Measurements from ENCODE around the gene GXYLT1. TPM values are rescaled to one million over a fixed set of nuclear protein-coding genes. Genes with fewer than 3 reads are reported as not detected.
"Not testable (repeated sequence)": the region's sequence is repeated elsewhere in the genome, so short reads cannot be mapped to it uniquely, and the experiment has no call there.

The GXYLT1 gene
- total RNA-seq, 1 donor from 2014 or later = 11.8 TPM

GRCh38 chr12:42119085-42119633, 25.5 kb downstream of the GXYLT1 start:
- intact Hi-C loops (cut with DNase I) = no loop called here
- Histone ChIP-seq H3K4me1 (no peaks in the 10 kb centered on the region), H3K27ac (no peak overlapping the region), H3K36me3 (peaks cover 0 to 8% of the 10 kb centered on the region in 2 donors), H3K4me3 (no peak overlapping the region), H3K9me3 (no peaks in the 10 kb centered on the region), H3K27me3 (no peaks in the 10 kb centered on the region)
- TF ChIP-seq CTCF (IDR thresholded peaks at IDR 0.05) (no peak), POLR2AphosphoS5 (IDR thresholded peaks at IDR 0.05; ENCODE audit: insufficient read depth in 1 of 2, low read depth in 1 of 2) (no peak)
- DNase-seq (ENCODE audit: extremely low spot score in 2 of 2) = no peak

- H3K36me3 ChIP-seq = peaks cover 0 to 8% of the 10 kb centered on the region in 2 donors
- H3K27ac ChIP-seq = no peak overlapping the region
Observed at GRCh38 chr12:42118136-42118879, 26.4 kb downstream of the GXYLT1 start.

GRCh38 chr12:42109031-42109430, 35.6 kb downstream of the GXYLT1 start:
- Histone ChIP-seq H3K36me3 (peaks cover 0 to 10% of the 10 kb centered on the region in 2 donors), H3K27ac (no peak overlapping the region), H3K4me1 (no peaks in the 10 kb centered on the region), H3K4me3 (no peak overlapping the region), H3K9me3 (no peaks in the 10 kb centered on the region), H3K27me3 (no peaks in the 10 kb centered on the region)
- no peak for TF ChIP-seq POLR2A (IDR thresholded peaks at IDR 0.05)
- TF ChIP-seq POLR2AphosphoS5 (IDR thresholded peaks at IDR 0.05; ENCODE audit: insufficient read depth in 1 of 2, low read depth in 1 of 2) = no peak
- no peak for TF ChIP-seq CTCF (IDR thresholded peaks at IDR 0.05)
- intact Hi-C loops (cut with DNase I) = no loop called here
- no peak for DNase-seq (ENCODE audit: extremely low spot score in 2 of 2)

More at GRCh38 chr12:42118136-42118879, 26.4 kb downstream of the GXYLT1 start:
- H3K4me3 ChIP-seq = no peak overlapping the region
- TF ChIP-seq POLR2AphosphoS5 (IDR thresholded peaks at IDR 0.05; ENCODE audit: insufficient read depth in 1 of 2, low read depth in 1 of 2) (no peak), POLR2A (IDR thresholded peaks at IDR 0.05) (no peak), CTCF (IDR thresholded peaks at IDR 0.05) (no peak)
- no peaks in the 10 kb centered on the region for H3K27me3 ChIP-seq
- H3K4me1 ChIP-seq = no peaks in the 10 kb centered on the region
- DNase-seq (ENCODE audit: extremely low spot score in 2 of 2) = no peak
- no peaks in the 10 kb centered on the region for H3K9me3 ChIP-seq
- intact Hi-C loops (cut with DNase I) = no loop called here

- H3K36me3 ChIP-seq; H3K27me3 ChIP-seq; H3K4me3 ChIP-seq; H3K27ac ChIP-seq; H3K4me1 ChIP-seq; H3K9me3 ChIP-seq; intact Hi-C loops (cut with DNase I); DNase-seq (ENCODE audit: extremely low spot score in 2 of 2): not testable (repeated sequence)
Observed at GRCh38 chr12:42106791-42107190, 37.9 kb downstream of the GXYLT1 start.

GRCh38 chr12:42104784-42105183, 39.9 kb downstream of the GXYLT1 start:
- H3K9me3 ChIP-seq = no peaks in the 10 kb centered on the region
- TF ChIP-seq CTCF (IDR thresholded peaks at IDR 0.05) (no peak), POLR2A (IDR thresholded peaks at IDR 0.05) (no peak), POLR2AphosphoS5 (IDR thresholded peaks at IDR 0.05; ENCODE audit: insufficient read depth in 1 of 2, low read depth in 1 of 2) (no peak)
- no peaks in the 10 kb centered on the region for H3K4me1 ChIP-seq
- intact Hi-C loops (cut with DNase I) = no loop called here
- no peak overlapping the region for H3K27ac ChIP-seq
- DNase-seq (ENCODE audit: extremely low spot score in 2 of 2) = no peak
- H3K36me3 ChIP-seq = no peaks in the 10 kb centered on the region
- no peaks in the 10 kb centered on the region for H3K27me3 ChIP-seq
- H3K4me3 ChIP-seq = no peak overlapping the region

Data from vagina (tissue), 2 donors.